D721Med (cell line): ENCODE data around the gene ZNF768.
A peak's percentile ranks its signal among the peaks of the same experiment; 100 is the strongest.

Experiments
- DNase-seq: peaks from one replicate; pipeline ENCODE4 v3.0.0; 2011; ENCODE audit warnings: low spot score; ENCODE audit not compliant: insufficient read length
- FAIRE-seq: peaks from 2 replicates; lab custom pipeline; 2011; peaks lifted over from hg19 to GRCh38; lab: Jason Lieb, UNC
- CTCF ChIP-seq: IDR thresholded peaks from 2 replicates; pipeline ENCODE4 v1.5.1; 2012; ENCODE audit warnings: mild to moderate bottlenecking, control low read depth; ENCODE audit not compliant: insufficient read depth; ENCODE audit errors: missing control alignments

Gene ZNF768

GRCh38 chr16:30535106-30535776, 8.9 kb upstream of the ZNF768 start:
- DNase-seq (no peak), FAIRE-seq (no peak)

GRCh38 chr16:30534368-30535105, 8.2 kb upstream of the ZNF768 start, which contains the start of gene ZNF747:
ZNF747 (minus strand) TSS chr16:30534858; CDS start chr16:30534679, 179 bp downstream.
- DNase-seq (peak; percentile 96), FAIRE-seq (no peak)
- TF ChIP-seq CTCF: no peak

More at GRCh38 chr16:30535106-30535776, 8.9 kb upstream of the ZNF768 start:
- no peak for TF ChIP-seq CTCF

- DNase-seq (no peak), FAIRE-seq (no peak)
- no peak for TF ChIP-seq CTCF
Observed at GRCh38 chr16:30533748-30534367, 7.5 kb upstream of the ZNF768 start.

- no peak for FAIRE-seq
- no peak for DNase-seq
- no peak for TF ChIP-seq CTCF
Observed at GRCh38 chr16:30533146-30533522, 6.8 kb upstream of the ZNF768 start.

GRCh38 chr16:30532285-30533145, 6.1 kb upstream of the ZNF768 start:
- DNase-seq: no peak
- no peak for FAIRE-seq
- no peak for TF ChIP-seq CTCF

GRCh38 chr16:30530163-30531037, 4.0 kb upstream of the ZNF768 start:
- FAIRE-seq (no peak), DNase-seq (no peak)
- no peak for TF ChIP-seq CTCF
